ENCODE data around the gene MYCBP2.

Gene MYCBP2

GRCh38 chr13:77370888-77371287, 44.0 kb upstream of the MYCBP2 start:
- TF ChIP-seq CTCF (IDR thresholded peaks at IDR 0.05; ENCODE audit: low read depth, low read length) = no peak
- no peak overlapping the region for H3K4me3 ChIP-seq (replicated peaks in 1 of 2; ENCODE audit: low read depth in 2 of 2, low read length in 2 of 2)
- no peak for DNase-seq (ENCODE audit: low read depth in 2 of 2)

GRCh38 chr13:77362166-77362565, 35.3 kb upstream of the MYCBP2 start:
- no peak for DNase-seq (ENCODE audit: low read depth in 2 of 2)
- no peak overlapping the region for H3K4me3 ChIP-seq (replicated peaks in 1 of 2; ENCODE audit: low read depth in 2 of 2, low read length in 2 of 2)
- TF ChIP-seq CTCF (IDR thresholded peaks at IDR 0.05; ENCODE audit: low read depth, low read length) = no peak

GRCh38 chr13:77360032-77360685, 33.3 kb upstream of the MYCBP2 start:
- H3K4me3 ChIP-seq (replicated peaks in 1 of 2; ENCODE audit: low read depth in 2 of 2, low read length in 2 of 2) = no peak overlapping the region
- TF ChIP-seq CTCF (IDR thresholded peaks at IDR 0.05; ENCODE audit: low read depth, low read length) = no peak
- no peak for DNase-seq (ENCODE audit: low read depth in 2 of 2)

GRCh38 chr13:77359171-77359570, 32.3 kb upstream of the MYCBP2 start:
- no peak overlapping the region for H3K4me3 ChIP-seq (replicated peaks in 1 of 2; ENCODE audit: low read depth in 2 of 2, low read length in 2 of 2)
- peak in 1 of 2 donors; percentile 33 for DNase-seq (ENCODE audit: low read depth in 2 of 2)
- no peak for TF ChIP-seq CTCF (IDR thresholded peaks at IDR 0.05; ENCODE audit: low read depth, low read length)

- H3K4me3 ChIP-seq (replicated peaks in 1 of 2; ENCODE audit: low read depth in 2 of 2, low read length in 2 of 2) = no peak overlapping the region
- no peak for TF ChIP-seq CTCF (IDR thresholded peaks at IDR 0.05; ENCODE audit: low read depth, low read length)
- DNase-seq (ENCODE audit: low read depth in 2 of 2) = no peak
These were observed 31.1 kb upstream of the MYCBP2 start for GRCh38 chr13:77358001-77358400.

GRCh38 chr13:77356155-77356554, 29.3 kb upstream of the MYCBP2 start:
- DNase-seq (ENCODE audit: low read depth in 2 of 2) = no peak
- TF ChIP-seq CTCF (IDR thresholded peaks at IDR 0.05; ENCODE audit: low read depth, low read length) = no peak
- H3K4me3 ChIP-seq (replicated peaks in 1 of 2; ENCODE audit: low read depth in 2 of 2, low read length in 2 of 2) = no peak overlapping the region

GRCh38 chr13:77353995-77354394, 27.1 kb upstream of the MYCBP2 start:
- H3K4me3 ChIP-seq (replicated peaks in 1 of 2; ENCODE audit: low read depth in 2 of 2, low read length in 2 of 2) = no peak overlapping the region
- DNase-seq (ENCODE audit: low read depth in 2 of 2) = no peak
- TF ChIP-seq CTCF (IDR thresholded peaks at IDR 0.05; ENCODE audit: low read depth, low read length) = no peak
